Adrenal gland (tissue), 12 donors: ENCODE results near the gene THADA. TPM values are rescaled to one million over a fixed set of nuclear protein-coding genes. Genes with fewer than 3 reads are reported as not detected.
"Not testable (repeated sequence)": the region's sequence is repeated elsewhere in the genome, so short reads cannot be mapped to it uniquely, and the experiment has no call there.

ENCODE experiments used
- DNase-seq, 7 donors: peaks; one replicate each; pipeline ENCODE4 v3.0.0-alpha.2; 2019 to 2020
- H3K27ac ChIP-seq, 5 donors: fragments of 200-600 bp; sonication (generic) in 4 of 5; 1 replicate in 3 of 5; 2 replicates in 2 of 5; pipeline versions ENCODE4 v1.5.1 to v1.8.0; 2016 to 2020; ENCODE audit warnings: mild to moderate bottlenecking in 1 of 5
- H3K27me3 ChIP-seq: fragments of 200-600 bp; 2 replicates; pipeline ENCODE4 v1.8.0; 2021
- H3K36me3 ChIP-seq, 2 donors: fragments of 200-600 bp; replicated peaks in 1 of 2; 1 replicate in 1 of 2; 2 replicates in 1 of 2; pipeline versions ENCODE4 v1.5.1 to v1.8.0; 2018 to 2022
- H3K4me1 ChIP-seq, 2 donors: fragments of 200-600 bp; replicated peaks in 1 of 2; 1 replicate in 1 of 2; 2 replicates in 1 of 2; pipeline versions ENCODE4 v1.5.1 to v1.8.0; 2018 to 2021
- H3K4me3 ChIP-seq, 4 donors: fragments of 200-600 bp; sonication (generic) in 3 of 4; one replicate each; pipeline ENCODE4 v1.5.1; 2016 to 2018
- H3K9me3 ChIP-seq, 3 donors: fragments of 200-600 bp; sonication (generic) in 1 of 3; replicated peaks in 1 of 3; 1 replicate in 2 of 3; 2 replicates in 1 of 3; pipeline versions ENCODE4 v1.5.1 to v1.8.0; 2016 to 2021
- CTCF ChIP-seq, 6 experiments: fragments of 450-650 bp in 4 of 6; fragments of 200-600 bp in 2 of 6; sonication (generic) in 1 of 6; IDR thresholded peaks; 1 replicate in 5 of 6; 2 replicates in 1 of 6; pipeline versions ENCODE4 v1.5.1 to v1.8.0; 2016 to 2021; ENCODE audit warnings: antibody characterized with exemption in 6 of 6, mild to moderate bottlenecking in 2 of 6, moderate library complexity in 1 of 6
- POLR2A ChIP-seq, 2 donors: fragments of 450-650 bp; IDR thresholded peaks; one replicate each; pipeline ENCODE4 v1.6.1; 2017; ENCODE audit warnings: antibody characterized with exemption in 2 of 2, mild to moderate bottlenecking in 2 of 2, moderate library complexity in 1 of 2
- WGBS, 4 donors: extraction: QIAGEN DNeasy Blood & Tissue Kit in 2 of 4; methylation state at CpG; one replicate each; pipeline versions ENCODE4 v1.1.5 to v1.1.7; 2013 to 2017; 5-methylcytosine and 5-hydroxymethylcytosine counted together
- intact Hi-C, 2 donors: fragments of 100-400 bp; cut with DNase I; formaldehyde crosslinking; loops; one replicate each; pipeline versions ENCODE4 v1.14.1 to v1.15.0; 2022 to 2023
- polyA plus RNA-seq, 3 donors: library from polyadenylated mRNA; stranded (reverse); fragments of 200-250 nt in 2 of 3; fragments of 350-450 nt in 1 of 3; fragmentation: Illumina TruSeq in 1 of 3; extraction: RNeasy Lipid Tissue Mini Kit (QIAGEN cat#74804) in 1 of 3; gene quantifications; one replicate each; pipeline ENCODE4 v1.2.3, GENCODE V29; 2013 to 2014
- total RNA-seq, 9 donors: library from RNA; depleted of rRNA in 4 of 9; stranded (reverse); fragments of >200 nt in 4 of 9; fragments of 120-200 nt in 1 of 9; fragmentation: NEBNext Ultra II Directional in 1 of 9; extraction: Animal tissue kit (Norgen Biotek cat#: 25700) in 1 of 9; gene quantifications; one replicate each; pipeline versions ENCODE4 v1.1.0 to v1.2.4, GENCODE V29; 2013 to 2023
- donor health status: healthy with polysubstance abuse.
- donor health status: Bipolar disorder and iron deficiency.
- donor health status: DM: yes; HTN: yes; CAD: no.
- donor health status: DM: no; HTN: no; CAD: no.
- donor health status: DM: no; HTN: no; CAD: no.
- donor health status: DM: yes; HTN: yes; CAD: no.

THADA gene
- total and polyA plus RNA-seq, 12 donors = 14.1 to 38.4 (median 25.4) TPM

GRCh38 chr2:43300781-43301583 is 294.9 kb downstream of the THADA start:
- no peak for DNase-seq
- Histone ChIP-seq H3K27ac (peak overlapping the region in 1 of 5 donors; percentile 49), H3K4me3 (no peak overlapping the region), H3K36me3 (no peaks in the 10 kb centered on the region), H3K9me3 (no peaks in the 10 kb centered on the region), H3K27me3 (no peaks in the 10 kb centered on the region), H3K4me1 (peaks cover 28 to 50% of the 10 kb centered on the region in 2 donors)
- 64 to 93% (median 88%) methylated on average over 13 of the region's 13 CpGs for WGBS, 4 donors
- intact Hi-C loops = no loop called here
- TF ChIP-seq POLR2A (IDR thresholded peaks at IDR 0.05) (no peak), CTCF (IDR thresholded peaks at IDR 0.05) (no peak)

GRCh38 chr2:43300222-43300621 is 295.6 kb downstream of the THADA start:
- Histone ChIP-seq H3K9me3 (no peaks in the 10 kb centered on the region), H3K27me3 (no peaks in the 10 kb centered on the region), H3K27ac (no peak overlapping the region), H3K4me3 (no peak overlapping the region), H3K36me3 (no peaks in the 10 kb centered on the region), H3K4me1 (peaks cover 25 to 43% of the 10 kb centered on the region in 2 donors)
- TF ChIP-seq CTCF (IDR thresholded peaks at IDR 0.05) (no peak), POLR2A (IDR thresholded peaks at IDR 0.05) (no peak)
- no peak for DNase-seq
- intact Hi-C loops = no loop called here
- WGBS, 4 donors = 92 to 99% (median 96%) methylated on average over 4 of the region's 4 CpGs

- intact Hi-C loops = no loop called here
- no peak for DNase-seq
- no peak overlapping the region for H3K4me3 ChIP-seq
- H3K27ac ChIP-seq = no peak overlapping the region
- H3K27me3 ChIP-seq = no peaks in the 10 kb centered on the region
- no peaks in the 10 kb centered on the region for H3K36me3 ChIP-seq
- H3K9me3 ChIP-seq = no peaks in the 10 kb centered on the region
- peaks cover 8 to 34% of the 10 kb centered on the region in 2 donors for H3K4me1 ChIP-seq
- TF ChIP-seq POLR2A (IDR thresholded peaks at IDR 0.05) = no peak
- TF ChIP-seq CTCF (IDR thresholded peaks at IDR 0.05) = no peak
These were observed 297.3 kb downstream of the THADA start for GRCh38 chr2:43298500-43298899.

- 91 to 94% methylated on average over 11 to 14 of the region's 36 CpGs; no CpG with 5 or more reads in 2 of the 4 donors for WGBS, 4 donors
- H3K4me3 ChIP-seq, H3K9me3 ChIP-seq, H3K27ac ChIP-seq, DNase-seq, intact Hi-C loops, H3K36me3 ChIP-seq, H3K27me3 ChIP-seq: not testable (repeated sequence)
- peaks cover under 1 to 30% of the 10 kb centered on the region in 2 donors for H3K4me1 ChIP-seq
These were observed 298.1 kb downstream of the THADA start for GRCh38 chr2:43297740-43298139.
